ENCODE data around the gene CETN2. TPM values are rescaled to one million over a fixed set of nuclear protein-coding genes. Genes with fewer than 3 reads are reported as not detected.
"Not testable (repeated sequence)": the region's sequence is repeated elsewhere in the genome, so short reads cannot be mapped to it uniquely, and the experiment has no call there.

CETN2 gene
- total RNA-seq, 1 donor from 2014 or later, result 9.8 TPM

DNA sequence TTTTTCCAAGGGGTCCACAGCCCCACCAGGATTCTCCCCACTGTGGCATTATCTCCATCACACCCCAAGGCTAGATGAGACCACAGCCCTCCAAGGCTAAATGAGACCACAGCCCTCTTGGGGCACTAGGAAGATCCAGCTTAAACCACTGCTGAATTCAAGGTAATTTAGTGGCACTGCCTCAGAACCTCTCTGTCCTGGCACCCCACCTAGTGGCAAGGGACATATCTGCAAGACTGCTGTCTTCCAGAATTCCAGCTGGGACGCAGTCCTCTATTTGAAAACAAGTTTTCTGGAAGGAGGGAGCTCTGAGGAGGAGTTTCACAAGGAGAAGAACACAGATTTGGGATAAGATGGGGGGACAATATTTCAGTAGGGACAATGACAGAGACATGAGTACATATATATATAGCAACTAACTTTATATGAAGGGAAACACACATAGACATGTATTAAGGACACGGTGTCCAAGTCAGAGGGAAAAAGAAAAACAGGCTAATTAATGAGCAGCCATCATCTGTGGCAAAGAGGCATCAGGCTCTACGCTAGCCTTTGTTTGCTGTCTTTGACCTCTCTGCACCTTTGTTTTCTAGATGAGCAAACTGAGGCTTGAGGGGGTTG, 9.3 kb downstream of the CETN2 start:
- Mint-ChIP-seq H3K27me3 (ENCODE audit: insufficient read depth) (no peaks in the 10 kb centered on the region), H3K36me3 (ENCODE audit: low read depth) (no peaks in the 10 kb centered on the region), H3K4me3 (no peak overlapping the region), H3K9me3 (no peaks in the 10 kb centered on the region), H3K4me1 (ENCODE audit: low read depth) (no peaks in the 10 kb centered on the region), H3K27ac (no peak overlapping the region)
- DNase-seq (ENCODE audit: low spot score), result no peak
- intact Hi-C loops (cut with micrococcal nuclease), result loop anchor here (5.0 kb wide), 1 partner anchor 1669 kb away; no protein-coding TSS in a partner anchor

DNA sequence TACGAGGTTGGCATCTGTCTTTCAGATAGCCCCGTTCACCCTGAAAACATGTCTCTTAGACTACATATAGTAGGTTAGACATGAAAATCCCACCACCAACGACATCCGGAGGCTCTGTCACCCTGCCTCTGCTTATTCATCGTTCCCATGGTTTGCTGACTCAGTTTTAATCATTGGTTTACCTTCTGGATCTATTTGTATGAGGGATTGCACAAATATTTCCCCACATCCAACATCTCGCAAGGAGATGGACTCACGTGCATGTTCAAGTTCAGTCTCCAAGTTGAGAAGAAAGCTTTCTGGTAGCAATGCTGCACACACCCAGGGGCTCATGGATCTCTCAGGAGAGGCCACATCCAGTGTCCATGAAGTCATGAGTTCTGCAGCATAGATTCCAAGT, 10.8 kb downstream of the CETN2 start:
- no peak overlapping the region for H3K4me3 Mint-ChIP-seq
- H3K27ac Mint-ChIP-seq, result no peak overlapping the region
- no peak for DNase-seq (ENCODE audit: low spot score)
- H3K4me1 Mint-ChIP-seq (ENCODE audit: low read depth), result no peaks in the 10 kb centered on the region
- intact Hi-C loops (cut with micrococcal nuclease), result loop anchor here (5.0 kb wide), 2 partner anchors 1067 to 1667 kb away; no protein-coding TSS in a partner anchor
- H3K27me3 Mint-ChIP-seq (ENCODE audit: insufficient read depth), result no peaks in the 10 kb centered on the region
- H3K36me3 Mint-ChIP-seq (ENCODE audit: low read depth), result no peaks in the 10 kb centered on the region
- H3K9me3 Mint-ChIP-seq, result no peaks in the 10 kb centered on the region

DNA sequence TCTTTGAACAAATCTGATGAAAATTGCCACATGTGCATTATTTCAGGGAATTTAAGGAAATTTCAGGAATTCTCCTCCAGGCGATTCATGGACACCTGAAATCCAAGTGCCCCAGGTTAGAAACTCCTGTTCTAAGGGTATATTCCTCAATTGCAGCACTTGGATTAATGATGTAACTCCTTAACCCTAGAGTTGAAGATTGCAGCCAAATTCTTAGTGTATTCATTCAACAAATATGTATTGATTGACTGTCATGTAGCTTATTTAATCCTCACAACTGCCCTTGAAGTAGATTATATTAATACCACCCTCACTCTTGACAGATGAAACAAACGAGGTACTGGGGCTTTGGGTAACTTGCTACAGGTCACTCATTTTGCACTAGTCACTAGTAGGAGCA, 11.3 kb downstream of the CETN2 start:
- no peak overlapping the region for H3K27ac Mint-ChIP-seq
- intact Hi-C loops (cut with micrococcal nuclease), result loop anchor here (5.0 kb wide), 1 partner anchor 1067 kb away; no protein-coding TSS in a partner anchor
- no peaks in the 10 kb centered on the region for H3K27me3 Mint-ChIP-seq (ENCODE audit: insufficient read depth)

GRCh38 chrX:152818356-152818755, 12.2 kb downstream of the CETN2 start:
- intact Hi-C loops (cut with micrococcal nuclease), result loop anchor here (5.0 kb wide), 1 partner anchor 1066 kb away; no protein-coding TSS in a partner anchor
- Mint-ChIP-seq H3K4me1 (ENCODE audit: low read depth) (peaks cover 11% of the 10 kb centered on the region), H3K4me3 (no peak overlapping the region), H3K27ac (no peak overlapping the region), H3K27me3 (ENCODE audit: insufficient read depth) (no peaks in the 10 kb centered on the region), H3K36me3 (ENCODE audit: low read depth) (no peaks in the 10 kb centered on the region), H3K9me3 (no peaks in the 10 kb centered on the region)
- DNase-seq (ENCODE audit: low spot score), result no peak

More for the DNA sequence above, 11.3 kb downstream of the CETN2 start:
- peaks cover 3% of the 10 kb centered on the region for H3K4me1 Mint-ChIP-seq (ENCODE audit: low read depth)
- no peaks in the 10 kb centered on the region for H3K9me3 Mint-ChIP-seq
- no peak for DNase-seq (ENCODE audit: low spot score)
- H3K4me3 Mint-ChIP-seq, result no peak overlapping the region
- no peaks in the 10 kb centered on the region for H3K36me3 Mint-ChIP-seq (ENCODE audit: low read depth)

GRCh38 chrX:152817078-152817764, 13.3 kb downstream of the CETN2 start:
- Mint-ChIP-seq H3K27ac (no peak overlapping the region), H3K4me3 (no peak overlapping the region), H3K36me3 (ENCODE audit: low read depth) (no peaks in the 10 kb centered on the region), H3K4me1 (ENCODE audit: low read depth) (peaks cover 11% of the 10 kb centered on the region), H3K27me3 (ENCODE audit: insufficient read depth) (no peaks in the 10 kb centered on the region), H3K9me3 (no peaks in the 10 kb centered on the region)
- DNase-seq (ENCODE audit: low spot score), result no peak
- intact Hi-C loops (cut with micrococcal nuclease), result loop anchor here (5.0 kb wide), 1 partner anchor 1065 kb away; no protein-coding TSS in a partner anchor

DNA sequence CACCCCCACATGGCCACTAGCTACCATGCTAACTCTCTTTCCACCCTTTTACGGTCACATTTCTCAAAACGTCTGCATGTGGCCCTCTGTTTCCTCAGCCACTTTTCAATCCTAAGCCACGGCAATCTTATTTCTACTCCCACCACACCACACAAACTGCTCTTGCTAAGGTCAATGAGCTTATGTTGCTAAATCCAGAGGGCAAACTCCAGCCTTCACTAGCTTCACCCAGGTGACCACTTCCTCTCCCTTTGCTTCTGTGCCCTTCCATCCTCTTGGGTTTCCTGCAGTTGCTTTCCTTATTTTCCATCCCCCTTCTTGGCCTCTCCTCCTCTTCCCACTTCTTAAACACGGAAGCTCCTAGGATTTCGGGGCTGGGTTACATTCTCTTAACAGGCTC, 16.5 kb downstream of the CETN2 start:
- no peak overlapping the region for H3K27ac Mint-ChIP-seq
- no peaks in the 10 kb centered on the region for H3K9me3 Mint-ChIP-seq
- no peak overlapping the region for H3K4me3 Mint-ChIP-seq
- no peak for DNase-seq (ENCODE audit: low spot score)
- intact Hi-C loops (cut with micrococcal nuclease), result no loop called here
- H3K36me3 Mint-ChIP-seq (ENCODE audit: low read depth), result no peaks in the 10 kb centered on the region
- H3K27me3 Mint-ChIP-seq (ENCODE audit: insufficient read depth), result no peaks in the 10 kb centered on the region
- H3K4me1 Mint-ChIP-seq (ENCODE audit: low read depth), result peaks cover 11% of the 10 kb centered on the region

GRCh38 chrX:152813206-152813605, 17.4 kb downstream of the CETN2 start:
- no peak for DNase-seq (ENCODE audit: low spot score)
- no peaks in the 10 kb centered on the region for H3K36me3 Mint-ChIP-seq (ENCODE audit: low read depth)
- intact Hi-C loops (cut with micrococcal nuclease), result no loop called here
- H3K4me1 Mint-ChIP-seq (ENCODE audit: low read depth), result peaks cover 11% of the 10 kb centered on the region
- H3K9me3 Mint-ChIP-seq, result no peaks in the 10 kb centered on the region
- H3K27ac Mint-ChIP-seq, result no peak overlapping the region
- no peak overlapping the region for H3K4me3 Mint-ChIP-seq
- no peaks in the 10 kb centered on the region for H3K27me3 Mint-ChIP-seq (ENCODE audit: insufficient read depth)

DNA sequence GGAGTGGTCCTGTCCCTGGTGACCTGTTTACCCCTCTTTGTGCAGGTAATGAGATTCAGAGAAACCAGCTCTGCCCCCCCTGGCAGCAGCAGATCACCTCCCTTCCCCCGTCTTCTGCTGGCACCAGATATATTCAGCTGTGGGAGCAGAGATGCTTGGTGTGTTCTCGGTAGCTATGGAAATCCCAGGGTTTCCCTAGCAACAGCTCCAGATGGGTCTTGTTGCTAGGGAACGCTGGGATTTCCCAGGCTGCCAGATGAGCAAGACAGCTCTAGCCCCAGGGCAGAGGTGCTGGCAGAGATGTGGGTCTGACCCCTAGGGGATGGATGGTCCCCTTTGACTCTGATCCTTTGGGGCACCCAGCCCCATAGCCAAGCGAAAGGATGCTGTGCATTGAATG, 20.2 kb downstream of the CETN2 start:
- no peak for DNase-seq (ENCODE audit: low spot score)
- no peaks in the 10 kb centered on the region for H3K9me3 Mint-ChIP-seq
- no peak overlapping the region for H3K4me3 Mint-ChIP-seq
- H3K36me3 Mint-ChIP-seq (ENCODE audit: low read depth), result no peaks in the 10 kb centered on the region
- H3K4me1 Mint-ChIP-seq (ENCODE audit: low read depth), result peaks cover 18% of the 10 kb centered on the region
- no peaks in the 10 kb centered on the region for H3K27me3 Mint-ChIP-seq (ENCODE audit: insufficient read depth)
- H3K27ac Mint-ChIP-seq, result no peak overlapping the region
- intact Hi-C loops (cut with micrococcal nuclease), result no loop called here

- peaks cover 8% of the 10 kb centered on the region for H3K4me1 Mint-ChIP-seq (ENCODE audit: low read depth)
- intact Hi-C loops (cut with micrococcal nuclease), result no loop called here
- DNase-seq (ENCODE audit: low spot score), result no peak
- H3K4me3 Mint-ChIP-seq, result no peak overlapping the region
- no peaks in the 10 kb centered on the region for H3K36me3 Mint-ChIP-seq (ENCODE audit: low read depth)
- H3K27ac Mint-ChIP-seq, result peak overlapping the region; percentile 9
- H3K9me3 Mint-ChIP-seq, result no peaks in the 10 kb centered on the region
- H3K27me3 Mint-ChIP-seq (ENCODE audit: insufficient read depth), result peaks cover 5% of the 10 kb centered on the region
Measured at GRCh38 chrX:152806035-152806434, 24.5 kb downstream of the CETN2 start.

- Mint-ChIP-seq H3K27me3 (ENCODE audit: insufficient read depth) (peaks cover 5% of the 10 kb centered on the region), H3K4me1 (ENCODE audit: low read depth) (no peaks in the 10 kb centered on the region), H3K4me3 (no peak overlapping the region), H3K9me3 (no peaks in the 10 kb centered on the region), H3K36me3 (ENCODE audit: low read depth) (no peaks in the 10 kb centered on the region), H3K27ac (no peak overlapping the region)
- DNase-seq (ENCODE audit: low spot score), result no peak
- intact Hi-C loops (cut with micrococcal nuclease), result no loop called here
Measured at GRCh38 chrX:152798945-152799344, 31.6 kb downstream of the CETN2 start.

- not testable (repeated sequence) for H3K36me3 Mint-ChIP-seq (ENCODE audit: low read depth); H3K27ac Mint-ChIP-seq
Measured at GRCh38 chrX:152787062-152787461, 43.5 kb downstream of the CETN2 start.

More at GRCh38 chrX:152787062-152787461, 43.5 kb downstream of the CETN2 start:
- H3K4me1 Mint-ChIP-seq (ENCODE audit: low read depth); H3K9me3 Mint-ChIP-seq; H3K27me3 Mint-ChIP-seq (ENCODE audit: insufficient read depth); DNase-seq (ENCODE audit: low spot score); H3K4me3 Mint-ChIP-seq; intact Hi-C loops (cut with micrococcal nuclease): not testable (repeated sequence)

Measured in activated T-helper 1 cell treated with anti-CD3 and anti-CD28 coated beads, Interleukin-12 subunit alpha, Interleukin-12 subunit beta, Interleukin-2, Interleukin-4 antibody, amounts not matched to agents 30 ng/mL and 10 ng/mL and 1 ng/mL, durations not matched to agents 14 hours and 24 hours and 36 hours (primary cell).